Esophagus (tissue), 2 donors: ENCODE data around the gene GON4L. TPM values are rescaled to one million over a fixed set of nuclear protein-coding genes. Genes with fewer than 3 reads are reported as not detected.
"Not testable (repeated sequence)": the region's sequence is repeated elsewhere in the genome, so short reads cannot be mapped to it uniquely, and the experiment has no call there.

Experiments
- H3K27ac ChIP-seq, 2 donors: one replicate each; pipeline ENCODE4 v1.5.1; 2013; ENCODE audit warnings: low read depth in 2 of 2, mild to moderate bottlenecking in 2 of 2, inconsistent platforms in 1 of 2, low read length in 1 of 2, moderate library complexity in 1 of 2
- H3K27me3 ChIP-seq, 2 donors: one replicate each; pipeline ENCODE4 v1.6.1; 2013; ENCODE audit warnings: low read length in 2 of 2, control low read depth in 1 of 2, mild to moderate bottlenecking in 1 of 2; ENCODE audit not compliant: insufficient read depth in 2 of 2, control insufficient read depth in 1 of 2
- H3K36me3 ChIP-seq, 2 donors: one replicate each; pipeline ENCODE4 v1.6.1; 2013; ENCODE audit warnings: low read length in 1 of 2; ENCODE audit not compliant: control insufficient read depth in 2 of 2, insufficient read depth in 2 of 2
- H3K4me1 ChIP-seq, 2 donors: one replicate each; pipeline ENCODE4 v1.6.1; 2013; ENCODE audit warnings: low read length in 1 of 2; ENCODE audit not compliant: control insufficient read depth in 2 of 2, insufficient read depth in 2 of 2
- H3K4me3 ChIP-seq, 2 donors: one replicate each; pipeline ENCODE4 v1.5.1; 2013; ENCODE audit warnings: low read length in 2 of 2, mild to moderate bottlenecking in 2 of 2, low read depth in 1 of 2, moderate library complexity in 1 of 2
- H3K9me3 ChIP-seq, 2 donors: one replicate each; pipeline ENCODE4 v1.6.1; 2013; ENCODE audit warnings: mild to moderate bottlenecking in 2 of 2, low read depth in 1 of 2, low read length in 1 of 2, moderate library complexity in 1 of 2; ENCODE audit not compliant: control insufficient read depth in 2 of 2, insufficient read depth in 1 of 2
- whole genome bisulfite sequencing, 2 donors: extraction: QIAGEN DNeasy Blood & Tissue Kit; methylation state at CpG; one replicate each; pipeline ENCODE4 v1.1.7; 2013; 5-methylcytosine and 5-hydroxymethylcytosine counted together
- polyA plus RNA-seq, 2 donors: library from polyadenylated mRNA; stranded (reverse); fragments of 200-250 nt; gene quantifications; one replicate each; pipeline ENCODE4 v1.2.3, GENCODE V29; 2013
- donor health status: healthy with polysubstance abuse.
- donor health status: Bipolar disorder and iron deficiency.

Gene GON4L
- polyA plus RNA-seq, 2 donors = 11.0 to 19.8 TPM

- not testable (repeated sequence) for H3K36me3 ChIP-seq, H3K27me3 ChIP-seq, H3K4me3 ChIP-seq, H3K9me3 ChIP-seq, H3K27ac ChIP-seq, H3K4me1 ChIP-seq
- 88 to 94% methylated on average over 1 to 3 of the region's 3 CpGs for WGBS, 2 donors
Measured at GRCh38 chr1:155711457-155711856, 145.6 kb downstream of the GON4L start.

GRCh38 chr1:155709391-155709790 lies 147.6 kb downstream of the GON4L start:
- Histone ChIP-seq H3K4me3 (no peak overlapping the region), H3K9me3 (no peaks in the 10 kb centered on the region), H3K4me1 (no peaks in the 10 kb centered on the region), H3K27me3 (no peaks in the 10 kb centered on the region), H3K27ac (no peak overlapping the region), H3K36me3 (no peaks in the 10 kb centered on the region)
- 96 to 99% methylated on average over 3 of the region's 3 CpGs for WGBS, 2 donors

GRCh38 chr1:155706139-155706538 lies 150.9 kb downstream of the GON4L start:
- 84 to 87% methylated on average over 5 of the region's 5 CpGs for WGBS, 2 donors
- no peak overlapping the region for H3K4me3 ChIP-seq
- H3K27me3 ChIP-seq = no peaks in the 10 kb centered on the region
- no peaks in the 10 kb centered on the region for H3K4me1 ChIP-seq
- no peak overlapping the region for H3K27ac ChIP-seq
- H3K9me3 ChIP-seq = no peaks in the 10 kb centered on the region
- H3K36me3 ChIP-seq = no peaks in the 10 kb centered on the region

GRCh38 chr1:155704414-155704813 lies 152.6 kb downstream of the GON4L start:
- not testable (repeated sequence) for H3K4me3 ChIP-seq, H3K27ac ChIP-seq, H3K4me1 ChIP-seq, H3K27me3 ChIP-seq, H3K36me3 ChIP-seq, H3K9me3 ChIP-seq
- 79 to 80% methylated on average over 4 to 5 of the region's 5 CpGs for WGBS, 2 donors

- no peaks in the 10 kb centered on the region for H3K9me3 ChIP-seq
- H3K27ac ChIP-seq = no peak overlapping the region
- H3K27me3 ChIP-seq = no peaks in the 10 kb centered on the region
- H3K4me3 ChIP-seq = no peak overlapping the region
- H3K4me1 ChIP-seq = no peaks in the 10 kb centered on the region
- no peaks in the 10 kb centered on the region for H3K36me3 ChIP-seq
- 93% methylated on average over 6 of the region's 6 CpGs for WGBS, 2 donors
Measured at GRCh38 chr1:155703216-155703615, 153.8 kb downstream of the GON4L start.

GRCh38 chr1:155701675-155702074 lies 155.3 kb downstream of the GON4L start:
- H3K27me3 ChIP-seq, H3K4me3 ChIP-seq, H3K4me1 ChIP-seq, H3K9me3 ChIP-seq, H3K27ac ChIP-seq, H3K36me3 ChIP-seq: not testable (repeated sequence)
- 63 to 64% methylated on average over 2 of the region's 2 CpGs for WGBS, 2 donors

Other genes starting within 250 kb of the GON4L start
- gene MSTO1, start 247.0 kb downstream of the GON4L start, polyA plus RNA-seq = 10 to 100 TPM; 18.5 to 27.6 TPM
- gene YY1AP1, start 168.4 kb downstream of the GON4L start, polyA plus RNA-seq = 10 to 100 TPM; 31.8 to 37.4 TPM
- gene DAP3, start 168.1 kb downstream of the GON4L start, polyA plus RNA-seq = 10 to 100 TPM; 57.6 to 65.8 TPM
- gene SYT11, start 2.4 kb upstream of the GON4L start, polyA plus RNA-seq = under 1 TPM; 0.20 to 0.99 TPM
- gene RIT1, start 54.1 kb upstream of the GON4L start, polyA plus RNA-seq = 10 to 100 TPM; 23.4 to 29.7 TPM
- gene KHDC4, start 77.2 kb upstream of the GON4L start, polyA plus RNA-seq = 10 to 100 TPM; 11.9 to 29.6 TPM
- gene RXFP4, start 84.4 kb upstream of the GON4L start, polyA plus RNA-seq = under 1 TPM; 0.04 to 0.08 TPM
- gene ARHGEF2, start 121.3 kb upstream of the GON4L start, polyA plus RNA-seq = 10 to 100 TPM; 15.9 to 26.6 TPM
- gene SSR2, start 163.7 kb upstream of the GON4L start, polyA plus RNA-seq = 100 to 1,000 TPM in 1 of 2 donors, 10 to 100 TPM in 1; 67.0 to 145 TPM
- 10 to 100 TPM; 18.3 to 21.0 TPM for gene UBQLN4, start 196.6 kb upstream of the GON4L start, polyA plus RNA-seq
- 100 to 1,000 TPM in 1 of 2 donors, 10 to 100 TPM in 1; 82.6 to 101 TPM for gene LAMTOR2, start 197.6 kb upstream of the GON4L start, polyA plus RNA-seq
- gene RAB25, start 203.9 kb upstream of the GON4L start, polyA plus RNA-seq = 100 to 1,000 TPM; 470 to 576 TPM
- gene MEX3A, start 225.3 kb upstream of the GON4L start, polyA plus RNA-seq = under 1 TPM; 0.36 to 0.59 TPM